A549 (cell line): ENCODE results near the gene FAM8A1.
"Not testable (repeated sequence)": the region's sequence is repeated elsewhere in the genome, so short reads cannot be mapped to it uniquely, and the experiment has no call there.

Experiments
- CTCF ChIP-seq: fragments of >200 bp; sonication (Bioruptor Twin); formaldehyde crosslinking; IDR thresholded peaks from 3 replicates; pipeline ENCODE4 v1.5.1; 2016
- EP300 ChIP-seq, 2 experiments: fragments of >200 bp; sonication (Bioruptor Twin); formaldehyde crosslinking; IDR thresholded peaks; 2 replicates in 1 of 2; 3 replicates in 1 of 2; pipeline ENCODE4 v1.6.1; 2016 to 2017
- MAX ChIP-seq: IDR thresholded peaks from 2 replicates; pipeline ENCODE4 v1.6.1; 2012
- REST ChIP-seq: fragments of 200-600 bp; sonication (generic); IDR thresholded peaks from 2 replicates; pipeline ENCODE4 v1.6.1; 2016; ENCODE audit warnings: antibody characterized with exemption, mild to moderate bottlenecking, moderate library complexity
- RNF2 ChIP-seq: fragments of 200-600 bp; sonication (generic); IDR thresholded peaks from 2 replicates; pipeline ENCODE4 v1.6.1; 2016; ENCODE audit warnings: low read depth, mild to moderate bottlenecking, antibody characterized with exemption, moderate library complexity, borderline replicate concordance
- ZC3H11A ChIP-seq: fragments of 450-650 bp; IDR thresholded peaks from 2 replicates; pipeline ENCODE4 v1.6.1; 2014; ENCODE audit warnings: antibody characterized with exemption, mild to moderate bottlenecking

GRCh38 chr6:17586623-17587022 is 13.5 kb upstream of the FAM8A1 start:
- not testable (repeated sequence) for TF ChIP-seq ZC3H11A; MAX; CTCF; EP300 (IDR thresholded peaks at IDR 0.05); REST; RNF2
